SH-SY5Y (cell line): ENCODE data around the gene ATP9B.

Experiments
- GATA2 ChIP-seq: IDR thresholded peaks from 2 replicates; pipeline ENCODE4 v1.6.1; 2011; ENCODE audit warnings: mild to moderate bottlenecking, low read depth, low read length
- GATA3 ChIP-seq: IDR thresholded peaks from 2 replicates; pipeline ENCODE4 v1.6.1; 2011; ENCODE audit warnings: low read depth, mild to moderate bottlenecking, low read length, moderate library complexity

- TF ChIP-seq GATA3 = no peak
- TF ChIP-seq GATA2 = no peak
Observed at GRCh38 chr18:79229431-79229830, 160.2 kb downstream of the ATP9B start.
